G401 (cell line): ENCODE results near the gene DIAPH1. TPM values are rescaled to one million over a fixed set of nuclear protein-coding genes. Genes with fewer than 3 reads are reported as not detected.

Experiments
- DNase-seq: peaks from one replicate; pipeline ENCODE4 v3.0.0-alpha.2; 2015; ENCODE audit warnings: low spot score
- in situ Hi-C: cut with HindIII; loops from 2 replicates; pipeline ENCODE4 v1.10.0; 2016; ENCODE audit warnings: low sequenced_read_pairs, mixed read lengths
- total RNA-seq: library from RNA; depleted of rRNA; stranded (reverse); fragments of >200 nt; shearing (Covaris generic); gene quantifications from 2 replicates; pipeline ENCODE4 v1.2.3, GENCODE V29; 2014

The DIAPH1 gene
- total RNA-seq, 1 experiment from 2014 or later: 23.5 TPM

DNA sequence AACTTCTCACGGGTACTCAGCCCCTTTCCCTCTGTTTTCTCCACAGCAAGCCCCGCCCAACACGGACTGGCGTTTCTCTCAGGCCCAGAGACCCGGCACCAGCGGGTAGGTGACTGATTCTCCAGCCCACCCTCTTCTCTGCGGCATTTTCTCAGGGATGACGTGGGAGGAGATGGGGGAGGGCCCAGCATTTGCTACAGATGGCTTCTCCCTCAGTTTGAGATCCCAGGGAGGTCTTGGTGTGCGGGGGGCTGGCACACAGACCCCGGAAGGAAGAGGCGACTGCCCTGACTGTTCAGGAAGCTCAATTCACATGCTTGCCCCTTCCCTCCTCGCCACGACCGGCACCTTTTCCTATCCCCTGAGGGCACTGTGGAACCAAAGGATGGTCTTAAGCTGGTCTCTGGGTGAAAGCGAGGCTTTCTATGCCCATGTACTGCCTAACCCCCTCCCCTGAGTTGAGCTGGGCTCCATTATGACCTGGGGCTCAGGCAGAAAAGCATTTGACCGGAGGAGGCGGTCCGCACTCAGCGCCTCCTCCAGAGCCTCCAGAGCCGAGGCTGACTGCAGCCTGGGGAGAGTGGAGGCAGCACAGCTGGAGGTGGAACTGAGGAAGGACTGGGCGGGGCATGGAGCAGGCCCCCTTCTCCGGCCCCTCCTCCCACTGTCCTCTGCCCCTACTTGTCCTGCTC is 123.9 kb downstream of the DIAPH1 start:
- no peak for DNase-seq
- in situ Hi-C loops: no loop called here

DNA sequence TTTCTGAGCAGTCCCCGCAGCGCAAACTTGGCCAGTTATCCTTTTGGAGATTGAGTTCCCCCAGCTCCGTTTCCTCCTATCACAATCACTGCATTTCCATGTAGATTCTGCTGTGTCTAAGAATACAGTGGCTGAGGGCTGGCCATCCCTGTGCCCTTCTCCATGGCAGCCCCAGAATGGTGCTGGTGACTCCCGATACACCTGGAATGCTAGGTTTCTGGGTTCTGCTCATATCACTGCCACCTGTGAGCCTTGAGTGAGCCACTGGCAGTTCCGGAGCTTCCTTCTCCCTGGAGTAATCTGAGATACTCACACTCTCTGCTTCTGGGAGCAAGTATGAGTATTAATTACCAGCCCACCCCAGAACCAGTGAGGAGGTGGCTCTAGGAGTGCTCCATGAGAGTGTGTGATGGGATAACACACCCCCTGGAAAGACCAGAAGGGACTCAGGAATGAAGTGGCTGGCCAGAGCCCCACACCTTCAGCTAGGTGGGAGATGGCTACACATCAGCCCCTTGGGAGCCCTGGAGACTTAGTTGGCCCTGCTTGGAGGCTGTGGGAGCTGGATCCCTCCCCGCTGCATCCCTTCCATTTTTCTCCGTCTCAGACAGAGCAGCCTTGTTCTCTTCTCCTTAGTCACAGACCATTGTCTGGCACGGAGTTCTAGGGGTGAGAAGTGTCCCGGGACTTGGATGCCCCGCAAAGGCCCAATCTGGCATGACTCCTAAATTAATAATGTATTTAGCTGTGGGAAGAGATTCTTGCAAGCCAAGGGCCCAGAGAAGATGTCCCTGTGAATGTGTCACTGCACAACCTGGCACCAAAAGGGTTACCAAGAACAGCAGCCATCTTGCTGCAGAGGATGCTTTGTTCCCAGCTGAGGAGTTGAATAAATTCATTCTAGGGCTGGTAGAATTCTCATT is 125.0 kb downstream of the DIAPH1 start:
- DNase-seq: peak; percentile 57
- in situ Hi-C loops: no loop called here

DNA sequence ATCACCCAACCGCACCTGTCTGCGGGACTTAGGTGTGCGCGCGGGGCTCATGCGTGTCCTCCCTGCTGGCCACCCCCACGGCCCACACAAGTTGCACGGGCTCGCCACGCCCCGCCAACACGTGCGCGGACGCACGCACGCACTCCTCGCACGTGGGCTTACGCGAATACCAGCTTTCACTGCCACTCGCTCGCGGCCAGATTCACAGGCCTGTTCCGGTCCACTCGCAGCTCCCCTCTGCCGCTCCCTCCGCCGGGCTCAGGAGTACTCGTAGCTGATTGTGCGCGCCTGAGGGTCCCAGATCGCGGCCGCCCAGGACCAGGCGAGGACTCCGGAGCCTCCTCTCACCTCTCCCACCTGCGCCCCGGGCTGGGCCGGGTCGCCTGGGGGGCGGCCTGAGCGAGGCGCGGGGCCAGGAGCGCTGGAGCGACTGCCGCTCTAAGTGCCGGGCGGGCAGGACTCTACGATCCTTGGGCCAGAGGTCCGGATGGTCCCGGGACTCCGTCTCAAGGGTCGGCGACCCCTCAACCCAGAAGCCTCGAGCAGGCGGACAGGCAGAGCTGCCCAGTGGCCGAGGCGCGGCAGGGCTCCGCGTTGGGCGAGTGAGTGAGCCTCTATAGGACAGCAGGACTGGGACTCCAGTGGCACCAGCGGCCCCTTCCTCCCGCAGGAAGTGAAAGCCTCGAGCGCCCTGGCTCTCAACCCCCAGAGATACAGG is 126.5 kb downstream of the DIAPH1 start:
- peak; percentile 11 for DNase-seq
- in situ Hi-C loops: no loop called here

DNA sequence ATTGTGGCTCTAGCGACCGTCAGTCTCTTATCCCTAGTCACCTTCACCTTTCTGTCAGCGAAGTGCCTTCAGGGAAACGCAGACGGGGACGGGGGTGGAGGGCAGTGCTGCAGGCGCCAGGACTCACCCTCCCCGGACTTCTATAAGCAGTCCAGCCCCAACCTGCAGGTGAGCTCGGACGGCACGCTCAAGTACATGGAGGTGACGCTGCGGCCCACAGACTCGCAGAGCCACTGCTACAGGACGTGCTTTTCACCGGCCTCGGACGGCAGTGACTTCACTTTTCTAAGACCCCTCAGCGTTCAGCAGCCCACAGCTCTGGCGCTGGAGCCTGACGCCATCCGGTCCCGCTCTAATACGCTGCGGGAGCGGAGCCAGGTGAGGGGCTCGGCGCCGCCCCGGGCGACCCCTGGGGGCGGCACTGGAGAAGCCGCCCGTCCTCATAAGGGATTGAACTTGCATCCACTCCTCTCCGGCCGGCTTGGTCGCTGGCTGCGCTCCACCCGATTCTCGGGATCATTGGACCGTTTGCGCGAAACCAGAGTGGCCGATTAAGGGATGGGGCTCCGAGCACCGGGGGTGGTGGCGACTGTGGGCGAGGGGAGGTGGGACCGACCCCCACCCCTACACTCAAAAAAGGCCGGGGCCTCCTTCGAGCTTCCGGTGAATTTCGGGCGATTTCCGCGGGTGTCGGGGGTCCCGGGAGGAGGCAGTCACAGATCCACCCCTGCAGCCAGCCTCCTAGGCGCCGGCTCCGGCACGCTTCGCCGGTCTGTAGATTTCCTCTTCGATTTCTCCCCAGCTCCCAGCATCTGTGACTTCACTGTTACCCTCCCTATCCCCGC is 127.3 kb downstream of the DIAPH1 start:
- peak; percentile 3 for DNase-seq
- in situ Hi-C loops: no loop called here

DNA sequence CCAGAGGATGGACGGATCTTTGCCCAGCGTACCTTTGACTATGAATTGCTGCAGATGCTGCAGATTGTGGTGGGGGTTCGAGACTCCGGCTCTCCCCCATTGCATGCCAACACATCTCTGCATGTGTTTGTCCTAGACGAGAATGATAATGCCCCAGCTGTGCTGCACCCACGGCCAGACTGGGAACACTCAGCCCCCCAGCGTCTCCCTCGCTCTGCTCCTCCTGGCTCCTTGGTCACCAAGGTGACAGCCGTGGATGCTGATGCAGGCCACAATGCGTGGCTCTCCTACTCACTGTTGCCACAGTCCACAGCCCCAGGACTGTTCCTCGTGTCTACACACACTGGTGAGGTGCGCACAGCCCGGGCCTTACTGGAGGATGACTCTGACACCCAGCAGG is 128.0 kb downstream of the DIAPH1 start:
- in situ Hi-C loops: no loop called here
- no peak for DNase-seq

DNA sequence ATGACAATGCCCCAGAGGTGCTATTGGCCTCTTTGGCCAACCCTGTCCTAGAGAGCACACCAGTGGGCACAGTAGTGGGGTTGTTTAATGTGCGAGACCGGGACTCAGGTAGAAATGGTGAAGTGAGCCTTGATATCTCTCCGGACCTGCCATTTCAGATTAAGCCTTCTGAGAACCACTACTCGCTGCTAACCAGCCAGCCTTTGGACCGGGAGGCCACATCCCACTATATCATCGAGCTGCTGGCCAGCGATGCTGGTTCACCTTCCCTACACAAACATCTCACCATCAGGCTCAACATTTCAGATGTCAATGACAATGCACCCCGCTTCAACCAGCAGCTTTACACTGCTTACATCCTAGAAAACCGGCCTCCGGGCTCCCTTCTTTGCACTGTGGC is 128.5 kb downstream of the DIAPH1 start:
- in situ Hi-C loops: no loop called here

DNA sequence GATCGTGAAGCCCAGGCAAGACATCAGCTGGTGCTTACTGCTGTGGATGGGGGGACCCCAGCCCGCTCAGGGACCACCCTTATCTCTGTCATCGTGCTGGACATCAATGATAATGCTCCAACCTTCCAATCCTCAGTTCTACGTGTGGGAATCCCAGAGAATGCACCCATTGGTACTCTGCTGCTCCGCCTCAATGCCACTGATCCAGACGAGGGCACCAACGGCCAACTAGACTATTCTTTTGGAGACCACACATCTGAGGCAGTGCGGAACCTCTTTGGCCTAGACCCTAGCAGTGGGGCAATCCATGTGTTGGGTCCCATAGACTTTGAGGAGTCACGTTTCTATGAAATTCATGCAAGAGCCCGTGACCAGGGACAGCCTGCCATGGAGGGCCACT is 129.0 kb downstream of the DIAPH1 start:
- DNase-seq: no peak
- in situ Hi-C loops: no loop called here

More for the DNA sequence above, 128.5 kb downstream of the DIAPH1 start:
- DNase-seq: no peak

DNA sequence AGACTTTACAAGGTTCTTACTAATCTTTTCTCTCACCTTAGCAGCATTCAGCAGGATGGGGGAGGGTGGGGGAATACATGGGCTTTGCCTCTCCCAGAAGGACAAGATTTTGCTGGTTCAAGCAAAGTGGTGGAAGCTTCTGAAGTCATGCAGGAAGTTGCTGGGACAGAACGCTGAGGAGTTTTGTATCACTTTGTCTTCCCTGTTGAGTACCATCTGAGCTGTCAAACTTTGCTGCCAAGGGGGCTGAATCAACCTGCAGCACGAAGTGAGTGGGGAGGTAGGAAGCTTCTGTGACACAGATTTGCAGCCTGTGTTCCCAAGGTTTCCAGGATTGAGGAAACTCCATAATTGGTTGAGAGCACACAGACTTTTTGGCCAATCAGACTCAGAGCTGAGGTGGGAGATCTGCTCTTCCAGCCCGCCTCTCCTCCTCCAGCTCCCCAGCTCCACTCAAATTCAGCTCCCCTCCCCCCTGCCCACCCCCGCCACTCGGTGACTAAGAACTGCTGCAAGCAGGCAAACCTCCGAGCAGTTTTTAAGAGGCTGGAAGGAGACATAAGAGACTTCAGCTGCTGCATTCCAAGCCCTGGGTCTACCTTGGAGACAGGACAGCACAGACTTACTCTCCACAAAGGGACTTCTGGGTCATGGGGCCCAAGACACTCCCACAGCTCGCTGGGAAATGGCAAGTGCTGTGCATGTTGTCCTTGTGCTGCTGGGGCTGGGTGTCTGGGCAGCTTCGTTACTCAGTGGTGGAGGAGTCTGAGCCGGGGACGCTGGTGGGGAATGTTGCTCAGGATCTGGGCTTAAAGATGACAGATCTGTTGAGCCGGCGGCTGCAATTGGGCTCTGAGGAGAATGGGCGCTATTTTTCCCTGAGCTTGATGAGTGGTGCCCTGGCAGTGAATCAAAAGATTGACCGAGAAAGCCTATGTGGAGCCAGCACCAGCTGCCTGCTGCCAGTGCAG is 129.9 kb downstream of the DIAPH1 start, which contains the start of gene PCDHGC5:
TSS of gene PCDHGC5 (plus strand) at position 491 of the 971 bp plus-strand sequence. CDS start at position 651, 160 bp downstream.
- peak; percentile 75 for DNase-seq

DNA sequence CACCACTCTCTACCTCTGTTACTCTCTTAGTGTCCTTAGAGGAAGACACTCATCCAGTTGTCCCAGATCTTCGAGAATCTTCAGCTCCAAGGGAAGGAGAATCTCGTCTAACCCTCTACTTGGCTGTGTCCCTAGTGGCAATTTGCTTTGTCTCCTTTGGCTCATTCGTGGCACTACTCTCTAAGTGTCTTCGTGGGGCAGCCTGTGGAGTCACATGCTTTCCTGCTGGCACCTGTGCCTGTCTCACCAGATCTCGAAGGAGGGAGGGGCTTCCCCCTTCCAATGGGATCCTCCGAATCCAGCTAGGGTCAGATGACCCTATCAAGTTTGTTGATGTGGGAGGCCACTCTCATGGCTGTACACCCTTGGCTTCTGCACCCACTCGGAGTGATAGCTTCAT is 131.7 kb downstream of the DIAPH1 start:
- in situ Hi-C loops: no loop called here
- no peak for DNase-seq

More for the DNA sequence above, 129.9 kb downstream of the DIAPH1 start, which contains the start of gene PCDHGC5:
- in situ Hi-C loops: no loop called here

DNA sequence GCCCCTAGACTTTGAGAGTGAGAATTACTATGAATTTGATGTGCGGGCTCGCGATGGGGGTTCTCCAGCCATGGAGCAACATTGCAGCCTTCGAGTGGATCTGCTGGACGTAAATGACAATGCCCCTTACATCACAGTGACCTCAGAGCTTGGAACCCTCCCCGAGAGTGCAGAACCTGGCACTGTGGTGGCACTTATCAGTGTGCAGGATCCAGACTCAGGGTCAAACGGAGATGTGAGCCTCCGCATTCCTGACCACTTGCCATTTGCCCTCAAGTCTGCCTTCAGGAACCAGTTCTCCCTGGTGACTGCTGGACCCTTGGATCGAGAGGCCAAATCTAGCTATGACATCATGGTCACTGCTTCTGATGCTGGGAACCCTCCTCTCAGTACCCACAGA is 132.7 kb downstream of the DIAPH1 start:
- DNase-seq: no peak
- in situ Hi-C loops: no loop called here

DNA sequence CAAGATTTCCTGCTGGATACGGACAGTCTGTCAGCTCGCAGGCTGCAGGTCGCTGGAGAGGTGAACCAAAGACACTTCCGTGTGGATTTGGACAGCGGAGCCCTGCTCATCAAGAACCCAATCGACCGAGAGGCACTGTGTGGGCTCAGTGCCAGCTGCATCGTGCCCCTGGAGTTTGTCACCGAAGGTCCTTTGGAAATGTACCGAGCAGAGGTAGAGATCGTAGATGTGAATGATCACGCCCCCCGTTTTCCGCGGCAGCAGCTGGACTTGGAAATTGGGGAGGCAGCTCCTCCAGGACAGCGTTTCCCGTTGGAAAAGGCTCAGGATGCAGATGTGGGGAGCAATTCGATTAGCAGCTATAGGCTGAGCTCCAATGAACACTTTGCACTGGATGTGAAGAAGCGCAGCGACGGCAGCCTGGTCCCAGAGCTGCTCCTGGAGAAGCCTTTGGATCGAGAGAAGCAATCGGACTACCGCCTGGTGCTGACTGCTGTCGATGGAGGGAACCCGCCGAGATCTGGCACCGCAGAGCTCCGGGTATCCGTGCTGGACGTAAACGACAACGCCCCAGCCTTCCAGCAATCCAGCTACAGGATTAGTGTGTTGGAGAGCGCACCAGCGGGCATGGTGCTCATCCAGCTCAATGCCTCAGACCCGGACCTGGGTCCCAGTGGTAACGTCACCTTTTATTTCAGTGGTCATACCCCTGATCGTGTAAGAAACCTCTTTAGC is 133.3 kb downstream of the DIAPH1 start:
- DNase-seq: no peak

DNA sequence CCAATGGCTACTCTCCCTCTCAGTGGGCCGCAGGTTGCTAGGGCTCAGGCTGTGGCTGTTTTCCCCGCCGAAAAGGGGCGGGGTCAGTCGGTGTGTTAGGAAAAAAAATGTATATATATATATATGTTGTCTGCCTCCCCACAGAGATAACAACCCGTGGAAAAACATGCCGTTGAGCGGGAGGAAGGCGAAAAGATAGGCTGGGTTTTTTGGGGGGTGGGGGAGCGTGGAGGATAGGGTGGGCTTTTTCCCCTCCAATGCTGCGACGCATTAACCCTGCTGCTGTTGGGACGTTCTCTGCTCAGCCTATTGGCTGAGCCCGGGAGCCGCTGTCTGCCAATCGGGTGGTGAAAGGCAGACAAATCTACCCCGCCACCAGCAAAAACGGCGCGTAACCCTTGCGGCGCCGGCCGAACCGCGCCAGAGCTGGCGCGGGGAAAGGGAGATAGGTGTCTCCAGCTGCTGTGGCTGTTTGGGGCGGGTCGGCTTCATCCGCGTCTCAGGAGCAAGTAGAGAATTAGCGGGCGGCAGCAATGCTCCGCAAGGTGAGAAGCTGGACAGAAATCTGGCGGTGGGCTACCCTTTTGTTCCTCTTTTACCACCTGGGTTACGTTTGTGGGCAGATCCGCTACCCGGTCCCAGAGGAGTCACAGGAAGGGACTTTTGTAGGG is 134.0 kb downstream of the DIAPH1 start, which contains the start of gene PCDHGC4:
TSS of gene PCDHGC4 (plus strand) at position 390 of the 671 bp plus-strand sequence. CDS start at position 534, 144 bp downstream.
- in situ Hi-C loops: no loop called here
- DNase-seq: peak; percentile 88

More for the DNA sequence above, 133.3 kb downstream of the DIAPH1 start:
- in situ Hi-C loops: no loop called here

DNA sequence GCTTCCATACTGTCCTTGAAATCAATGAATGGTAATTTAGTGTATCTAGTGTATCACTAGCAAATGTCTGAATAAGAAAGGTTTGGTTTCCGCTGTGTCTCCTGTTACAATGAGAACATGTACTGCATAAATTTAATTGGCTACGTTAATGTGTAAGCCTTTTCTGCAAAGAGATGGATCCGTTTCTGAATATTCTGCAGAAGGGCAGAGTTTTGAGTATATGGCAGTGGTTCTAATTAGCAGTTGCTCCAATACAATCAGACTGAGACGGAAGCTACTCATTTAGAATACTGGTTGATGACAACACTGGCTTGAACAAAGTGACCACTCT is 134.5 kb downstream of the DIAPH1 start:
- no peak for DNase-seq
- in situ Hi-C loops: no loop called here

DNA sequence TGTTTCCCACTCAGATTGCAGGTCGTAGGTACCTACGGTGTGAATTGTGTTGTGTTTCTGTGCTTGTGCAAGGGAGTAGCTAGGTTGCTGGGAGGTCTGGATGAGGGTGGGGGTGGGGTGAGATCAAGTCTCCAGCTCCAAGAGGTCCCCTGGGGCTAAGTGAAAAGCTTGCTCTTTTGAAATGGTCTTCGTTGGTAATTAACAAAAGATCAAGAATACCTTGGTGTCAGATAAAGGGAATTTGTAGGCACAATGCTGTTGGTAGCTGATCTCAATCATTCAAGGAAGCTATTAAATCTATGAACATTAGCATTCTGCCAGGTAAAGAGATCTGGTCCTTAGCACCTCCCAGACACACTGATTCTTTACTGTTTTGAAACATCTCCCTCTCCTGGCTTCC is 134.9 kb downstream of the DIAPH1 start:
- in situ Hi-C loops: no loop called here
- no peak for DNase-seq

DNA sequence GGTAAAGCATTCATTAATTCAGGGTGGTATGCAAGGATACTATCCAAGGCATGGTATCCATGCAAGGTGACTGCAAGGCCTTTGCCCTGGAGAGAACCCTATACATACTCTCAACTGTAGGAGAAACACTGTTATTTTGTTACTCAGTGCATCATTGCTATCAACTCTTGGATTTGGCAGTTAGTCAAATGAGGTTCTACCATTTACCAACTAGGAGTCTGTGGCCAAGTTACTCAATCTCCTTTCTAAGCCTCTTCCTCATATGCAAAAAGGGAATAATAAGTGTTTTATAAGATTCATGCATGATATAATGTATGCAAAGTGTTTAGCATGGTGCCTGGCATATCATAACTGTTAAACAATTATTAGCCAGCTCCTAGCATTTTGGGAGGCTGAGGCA is 139.0 kb downstream of the DIAPH1 start:
- no peak for DNase-seq
- in situ Hi-C loops: no loop called here

DNA sequence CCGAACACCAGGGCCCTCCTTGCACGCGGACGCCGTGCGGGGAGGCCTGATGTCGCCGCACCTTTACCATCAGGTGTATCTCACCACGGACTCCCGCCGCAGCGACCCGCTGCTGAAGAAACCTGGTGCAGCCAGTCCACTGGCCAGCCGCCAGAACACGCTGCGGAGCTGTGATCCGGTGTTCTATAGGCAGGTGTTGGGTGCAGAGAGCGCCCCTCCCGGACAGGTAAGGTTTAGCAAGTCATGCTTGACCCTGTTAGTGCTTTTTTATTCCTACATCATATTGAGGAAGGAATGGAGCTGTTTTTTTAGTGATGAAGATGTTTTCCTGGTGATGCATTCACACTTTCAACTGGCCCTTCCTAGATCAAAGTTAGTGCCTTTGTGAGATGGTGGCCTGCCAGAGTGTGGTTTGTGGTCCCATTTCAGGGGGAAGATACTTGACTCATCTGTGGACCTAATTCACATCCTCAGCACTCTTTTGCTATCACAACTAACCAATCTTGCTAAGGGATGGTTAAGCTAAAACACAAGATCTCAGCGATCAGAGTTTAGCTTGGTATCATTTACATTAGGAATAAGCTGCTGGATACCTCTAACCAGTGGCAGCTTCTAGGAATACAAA is 140.4 kb downstream of the DIAPH1 start:
- DNase-seq: peak; percentile 70
- in situ Hi-C loops: no loop called here
